A673 (cell line): ENCODE measurements around the gene SUSD5.

Source experiments
- EZH2 ChIP-seq: fragments of 200-600 bp; sonication (generic); IDR thresholded peaks from 2 replicates; pipeline ENCODE4 v1.6.1; 2017; ENCODE audit warnings: borderline replicate concordance, low read depth, mild to moderate bottlenecking, mixed read lengths, antibody characterized with exemption, low read length; ENCODE audit not compliant: poor library complexity, severe bottlenecking
- TF ChIP-seq, protein P1 (sequence below): fragments of 300-800, 200-600 bp; sonication (generic); conservative IDR thresholded peaks from 2 replicates; pipeline ENCODE4 v1.5.1; 2017; ENCODE audit warnings: low read depth, mild to moderate bottlenecking, antibody characterized with exemption, low read length, moderate library complexity, mixed read lengths

DNA sequence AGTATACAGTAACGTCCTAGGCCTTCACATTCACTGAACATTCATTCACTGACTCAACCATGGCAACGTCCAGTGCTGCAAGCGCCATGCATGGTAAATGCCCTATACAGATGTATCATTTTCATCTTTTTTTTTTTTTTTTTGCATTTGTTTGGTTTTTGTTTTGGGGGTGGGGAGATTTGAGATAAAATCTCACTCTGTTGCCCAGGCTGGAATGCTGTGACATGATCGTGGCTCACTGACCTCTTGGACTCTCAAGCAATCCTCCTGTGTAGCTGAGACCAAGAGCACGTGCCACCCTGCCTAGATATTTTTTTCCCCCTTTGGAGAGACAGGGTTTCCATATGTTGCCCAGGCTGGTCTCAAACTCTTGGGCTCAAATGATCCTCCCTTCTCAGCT is 37.4 kb downstream of the SUSD5 start:
- TF ChIP-seq, protein P1, sequence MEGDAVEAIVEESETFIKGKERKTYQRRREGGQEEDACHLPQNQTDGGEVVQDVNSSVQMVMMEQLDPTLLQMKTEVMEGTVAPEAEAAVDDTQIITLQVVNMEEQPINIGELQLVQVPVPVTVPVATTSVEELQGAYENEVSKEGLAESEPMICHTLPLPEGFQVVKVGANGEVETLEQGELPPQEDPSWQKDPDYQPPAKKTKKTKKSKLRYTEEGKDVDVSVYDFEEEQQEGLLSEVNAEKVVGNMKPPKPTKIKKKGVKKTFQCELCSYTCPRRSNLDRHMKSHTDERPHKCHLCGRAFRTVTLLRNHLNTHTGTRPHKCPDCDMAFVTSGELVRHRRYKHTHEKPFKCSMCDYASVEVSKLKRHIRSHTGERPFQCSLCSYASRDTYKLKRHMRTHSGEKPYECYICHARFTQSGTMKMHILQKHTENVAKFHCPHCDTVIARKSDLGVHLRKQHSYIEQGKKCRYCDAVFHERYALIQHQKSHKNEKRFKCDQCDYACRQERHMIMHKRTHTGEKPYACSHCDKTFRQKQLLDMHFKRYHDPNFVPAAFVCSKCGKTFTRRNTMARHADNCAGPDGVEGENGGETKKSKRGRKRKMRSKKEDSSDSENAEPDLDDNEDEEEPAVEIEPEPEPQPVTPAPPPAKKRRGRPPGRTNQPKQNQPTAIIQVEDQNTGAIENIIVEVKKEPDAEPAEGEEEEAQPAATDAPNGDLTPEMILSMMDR = no peak
- no peak for TF ChIP-seq EZH2
